ENCODE results near the gene SIGMAR1. TPM values are rescaled to one million over a fixed set of nuclear protein-coding genes. Genes with fewer than 3 reads are reported as not detected.
A peak's percentile ranks its signal among the peaks of the same experiment; 100 is the strongest.

Gene SIGMAR1
- total and polyA plus RNA-seq, 10 donors: 19.4 to 39.7 (median 27.6) TPM

GRCh38 chr9:34675048-34675714, 37.6 kb upstream of the SIGMAR1 start:
- WGBS, 5 donors: 27 to 29% (median 28%) methylated on average over 10 of the region's 10 CpGs
- no peak for TF ChIP-seq POLR2AphosphoS5 (IDR thresholded peaks at IDR 0.05)
- TF ChIP-seq CTCF (IDR thresholded peaks at IDR 0.05 in 8 of 11, conservative IDR thresholded peaks at IDR 0.05 in 3 of 11): peak in 10 of 11 experiments; percentile 17 to 70 (median 59)
- TF ChIP-seq POLR2A (IDR thresholded peaks at IDR 0.05): no peak
- Histone ChIP-seq H3K27me3 (replicated peaks in 1 of 7) (no peaks in the 10 kb centered on the region), H3K9me3 (peaks cover 0 to 6% (median 3%) of the 10 kb centered on the region in 8 donors), H3K36me3 (no peaks in the 10 kb centered on the region), H3K4me1 (no peaks in the 10 kb centered on the region), H3K4me3 (no peak overlapping the region), H3K27ac (no peak overlapping the region)
- DNase-seq: peak; percentile 82
- intact Hi-C loops (cut with DNase I; ENCODE audit: low total_unique reads): no loop called here

- intact Hi-C loops (cut with DNase I; ENCODE audit: low total_unique reads): no loop called here
- H3K9me3 ChIP-seq: peaks cover 0 to 14% (median 10%) of the 10 kb centered on the region in 8 donors
- H3K4me3 ChIP-seq: no peak overlapping the region
- no peak for DNase-seq
- WGBS, 5 donors: 83 to 95% (median 90%) methylated on average over 3 of the region's 3 CpGs
- no peaks in the 10 kb centered on the region for H3K4me1 ChIP-seq
- no peaks in the 10 kb centered on the region for H3K27me3 ChIP-seq (replicated peaks in 1 of 7)
- H3K27ac ChIP-seq: no peak overlapping the region
- peaks cover 0 to 4% (median 0%) of the 10 kb centered on the region in 6 donors for H3K36me3 ChIP-seq
- TF ChIP-seq CTCF (IDR thresholded peaks at IDR 0.05 in 8 of 11, conservative IDR thresholded peaks at IDR 0.05 in 3 of 11) (no peak), POLR2AphosphoS5 (IDR thresholded peaks at IDR 0.05) (no peak), POLR2A (IDR thresholded peaks at IDR 0.05) (no peak)
Observed at GRCh38 chr9:34674440-34674839, 36.9 kb upstream of the SIGMAR1 start.

- DNase-seq: no peak
- 81 to 100% (median 94%) methylated on average over 1 of the region's 1 CpG for WGBS, 5 donors
Observed at GRCh38 chr9:34671307-34671706, 33.7 kb upstream of the SIGMAR1 start.

More at GRCh38 chr9:34671307-34671706, 33.7 kb upstream of the SIGMAR1 start:
- Histone ChIP-seq H3K27ac (no peak overlapping the region), H3K36me3 (peaks cover 0 to 16% (median 0%) of the 10 kb centered on the region in 6 donors), H3K4me3 (no peak overlapping the region), H3K27me3 (replicated peaks in 1 of 7) (no peaks in the 10 kb centered on the region), H3K9me3 (peaks cover 0 to 18% (median 13%) of the 10 kb centered on the region in 8 donors), H3K4me1 (peaks cover 0 to 15% (median 4%) of the 10 kb centered on the region in 6 donors)
- intact Hi-C loops (cut with DNase I; ENCODE audit: low total_unique reads): no loop called here
- no peak for TF ChIP-seq POLR2AphosphoS5 (IDR thresholded peaks at IDR 0.05)
- no peak for TF ChIP-seq POLR2A (IDR thresholded peaks at IDR 0.05)
- no peak for TF ChIP-seq CTCF (IDR thresholded peaks at IDR 0.05 in 8 of 11, conservative IDR thresholded peaks at IDR 0.05 in 3 of 11)

Data from spleen (tissue), 11 donors.